MM.1S (cell line): ENCODE results near the gene TMEM37.

Experiments
- DNase-seq: peaks from one replicate; pipeline ENCODE4 v3.0.0-alpha.2; 2015
- H2AFZ ChIP-seq: fragments of 300-600 bp; sonication (generic); 2 replicates; pipeline ENCODE4 v1.6.0; 2016; ENCODE audit warnings: antibody characterized with exemption, low read length
- H3F3A ChIP-seq: fragments of 300-600 bp; sonication (generic); 2 replicates; pipeline ENCODE4 v1.6.1; 2016; ENCODE audit warnings: mild to moderate bottlenecking, antibody characterized with exemption, low read length, moderate library complexity, mixed read lengths; ENCODE audit not compliant: insufficient read depth
- H3K27ac ChIP-seq: fragments of 300-600 bp; sonication (generic); 2 replicates; pipeline ENCODE4 v1.5.1; 2016; ENCODE audit warnings: mild to moderate bottlenecking, low read length
- H3K27me3 ChIP-seq: fragments of 300-600 bp; sonication (generic); replicated peaks from 2 replicates; pipeline ENCODE4 v1.6.0; 2016; ENCODE audit warnings: low read length; ENCODE audit not compliant: insufficient read depth
- H3K36me3 ChIP-seq: fragments of 300-600 bp; sonication (generic); replicated peaks from 2 replicates; pipeline ENCODE4 v1.6.1; 2016; ENCODE audit warnings: mild to moderate bottlenecking, low read length, mixed read lengths; ENCODE audit not compliant: insufficient read depth
- H3K4me1 ChIP-seq: fragments of 300-600 bp; sonication (generic); 2 replicates; pipeline ENCODE4 v1.6.1; 2016; ENCODE audit warnings: low read length, mixed read lengths
- H3K4me2 ChIP-seq: fragments of 300-600 bp; sonication (generic); 2 replicates; pipeline ENCODE4 v1.6.0; 2016; ENCODE audit warnings: low read depth, low read length
- H3K4me3 ChIP-seq: fragments of 300-600 bp; sonication (generic); 2 replicates; pipeline ENCODE4 v1.5.1; 2016; ENCODE audit warnings: low read length, mixed read lengths
- H3K79me2 ChIP-seq: fragments of 300-600 bp; sonication (generic); 2 replicates; pipeline ENCODE4 v1.6.1; 2016; ENCODE audit warnings: mixed run types, low read length, mixed read lengths
- H3K9ac ChIP-seq: fragments of 300-600 bp; sonication (generic); 2 replicates; pipeline ENCODE4 v1.6.1; 2016; ENCODE audit warnings: low read length, mixed read lengths
- H3K9me2 ChIP-seq: fragments of 300-600 bp; sonication (generic); replicated peaks from 2 replicates; pipeline ENCODE4 v1.6.1; 2016; ENCODE audit warnings: mild to moderate bottlenecking, low read length, mixed read lengths; ENCODE audit not compliant: insufficient read depth
- H3K9me3 ChIP-seq: fragments of 300-600 bp; sonication (generic); replicated peaks from 2 replicates; pipeline ENCODE4 v1.6.1; 2016; ENCODE audit warnings: mild to moderate bottlenecking, low read length, mixed read lengths; ENCODE audit not compliant: insufficient read depth
- H4K20me1 ChIP-seq: fragments of 300-600 bp; sonication (generic); 2 replicates; pipeline ENCODE4 v1.6.1; 2016; ENCODE audit warnings: mild to moderate bottlenecking, low read length, moderate library complexity, mixed read lengths; ENCODE audit not compliant: insufficient read depth
- CTCF ChIP-seq: fragments of 300-600 bp; sonication (generic); IDR thresholded peaks from 2 replicates; pipeline ENCODE4 v1.5.1; 2016; ENCODE audit warnings: antibody characterized with exemption, low read length, mixed read lengths
- EZH2 ChIP-seq: fragments of 300-600 bp; sonication (generic); optimal IDR thresholded peaks from 2 replicates; pipeline ENCODE3; 2017; ENCODE audit warnings: low read depth, mild to moderate bottlenecking, antibody characterized with exemption, low read length, mixed read lengths
- EZH2phosphoT487 ChIP-seq: fragments of 300-600 bp; sonication (generic); IDR thresholded peaks from 2 replicates; pipeline ENCODE4 v1.6.1; 2018; ENCODE audit warnings: antibody characterized with exemption, low read length

Gene TMEM37

GRCh38 chr2:119485336-119486110, 53.9 kb downstream of the TMEM37 start:
- Histone ChIP-seq H2AFZ (no peak overlapping the region), H3K4me2 (no peak overlapping the region), H4K20me1 (no peaks in the 10 kb centered on the region), H3K9me3 (no peaks in the 10 kb centered on the region), H3K9me2 (no peaks in the 10 kb centered on the region), H3F3A (no peaks in the 10 kb centered on the region), H3K4me3 (no peak overlapping the region), H3K9ac (no peak overlapping the region), H3K27ac (no peak overlapping the region), H3K4me1 (no peaks in the 10 kb centered on the region), H3K79me2 (no peaks in the 10 kb centered on the region), H3K36me3 (no peaks in the 10 kb centered on the region), H3K27me3 (no peaks in the 10 kb centered on the region)
- DNase-seq, result no peak
- TF ChIP-seq EZH2phosphoT487, result no peak
- TF ChIP-seq CTCF, result no peak
- TF ChIP-seq EZH2, result no peak

- TF ChIP-seq CTCF (no peak), EZH2phosphoT487 (no peak)
- no peaks in the 10 kb centered on the region for H3K79me2 ChIP-seq
- H3K4me3 ChIP-seq, result no peak overlapping the region
- no peak overlapping the region for H3K27ac ChIP-seq
- no peaks in the 10 kb centered on the region for H3K9me2 ChIP-seq
- no peaks in the 10 kb centered on the region for H3K36me3 ChIP-seq
- H3F3A ChIP-seq, result no peaks in the 10 kb centered on the region
- H3K9ac ChIP-seq, result no peak overlapping the region
- H3K9me3 ChIP-seq, result no peaks in the 10 kb centered on the region
- no peaks in the 10 kb centered on the region for H3K4me1 ChIP-seq
- H3K27me3 ChIP-seq, result no peaks in the 10 kb centered on the region
- H4K20me1 ChIP-seq, result no peaks in the 10 kb centered on the region
- no peak for DNase-seq
- H2AFZ ChIP-seq, result no peak overlapping the region
- no peak overlapping the region for H3K4me2 ChIP-seq
These were observed 54.7 kb downstream of the TMEM37 start for GRCh38 chr2:119486196-119486827.

- no peak overlapping the region for H3K27ac ChIP-seq
- no peaks in the 10 kb centered on the region for H3K27me3 ChIP-seq
These were observed 55.2 kb downstream of the TMEM37 start for GRCh38 chr2:119486886-119487285.

More at GRCh38 chr2:119486886-119487285, 55.2 kb downstream of the TMEM37 start:
- Histone ChIP-seq H3F3A (no peaks in the 10 kb centered on the region), H3K9me3 (no peaks in the 10 kb centered on the region), H2AFZ (no peak overlapping the region), H3K36me3 (no peaks in the 10 kb centered on the region), H3K9me2 (no peaks in the 10 kb centered on the region), H3K4me2 (no peak overlapping the region), H3K9ac (no peak overlapping the region), H3K4me1 (no peaks in the 10 kb centered on the region), H3K4me3 (no peak overlapping the region), H3K79me2 (no peaks in the 10 kb centered on the region), H4K20me1 (no peaks in the 10 kb centered on the region)
- no peak for DNase-seq
- no peak for TF ChIP-seq EZH2
- no peak for TF ChIP-seq CTCF
- no peak for TF ChIP-seq EZH2phosphoT487
